ENCODE results near the gene GTPBP1. TPM values are rescaled to one million over a fixed set of nuclear protein-coding genes. Genes with fewer than 3 reads are reported as not detected.

GTPBP1 gene
- total and polyA plus RNA-seq, 2 of the 4 experiments (the other 2 are of a cell fraction): 12.4 to 29.5 TPM

DNA sequence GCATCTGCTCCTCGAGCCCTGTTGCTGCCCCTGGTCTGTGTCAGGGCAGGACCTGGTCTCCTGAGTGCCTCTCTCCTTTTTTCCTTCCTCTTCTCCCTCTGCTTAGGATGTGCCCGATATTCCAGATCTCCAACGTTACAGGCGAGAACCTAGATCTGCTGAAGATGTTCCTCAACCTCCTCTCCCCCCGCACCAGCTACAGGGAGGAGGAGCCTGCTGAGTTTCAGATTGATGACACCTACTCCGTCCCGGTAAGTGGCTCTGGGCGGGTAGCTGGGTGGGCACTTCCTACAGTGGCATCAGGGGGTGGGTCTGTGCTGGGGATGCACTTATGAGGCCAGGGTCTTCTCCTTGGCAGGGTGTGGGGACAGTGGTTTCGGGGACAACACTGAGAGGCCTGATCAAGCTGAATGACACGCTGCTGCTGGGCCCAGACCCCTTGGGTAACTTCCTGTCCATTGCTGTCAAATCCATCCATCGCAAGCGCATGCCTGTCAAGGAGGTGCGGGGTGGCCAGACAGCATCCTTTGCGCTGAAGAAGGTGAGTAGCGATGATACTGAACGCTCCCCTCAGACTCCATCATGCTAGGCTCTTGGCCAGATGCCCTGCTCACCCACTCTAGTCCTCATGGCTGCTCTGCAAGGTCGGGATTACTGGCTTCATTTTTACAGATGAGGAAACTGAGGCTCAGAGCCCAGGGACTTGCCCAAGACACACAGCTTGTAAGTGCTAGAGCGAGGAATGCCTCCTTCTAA is 20.3 kb downstream of the GTPBP1 start:
- Histone ChIP-seq H4K8ac (ENCODE audit: low read depth in 2 of 2, low read length in 2 of 2) (no peak overlapping the region), H3K4ac (ENCODE audit: low read depth, low read length) (no peak overlapping the region), H2BK20ac (ENCODE audit: low read depth, low read length) (no peak overlapping the region), H2BK5ac (ENCODE audit: low read depth, low read length, poor library complexity, severe bottlenecking) (no peak overlapping the region), H2AK5ac (ENCODE audit: low read depth, low read length) (no peak overlapping the region), H4K20me1 (ENCODE audit: insufficient read depth, low read length) (peaks cover 6% of the 10 kb centered on the region; the same call in 1 of the 2 replicates), H3K9me1 (ENCODE audit: insufficient read depth, low read length) (peaks cover 5% of the 10 kb centered on the region; the same call in 1 of the 2 replicates), H3K4me3 (ENCODE audit: insufficient read depth, low read depth, low read length) (no peak overlapping the region), H2AK9ac (replicated peaks; ENCODE audit: low read depth, low read length, poor library complexity) (no peak overlapping the region), H4K5ac (ENCODE audit: low read depth, low read length) (no peak overlapping the region), H3K14ac (replicated peaks; ENCODE audit: low read depth, low read length) (no peak overlapping the region), H3K23ac (ENCODE audit: low read depth, low read length) (no peak overlapping the region), H3K4me2 (ENCODE audit: low read depth, low read length) (no peak overlapping the region), H3K9ac (ENCODE audit: low read depth, low read length) (no peak overlapping the region), H3K27me3 (ENCODE audit: control insufficient read depth, insufficient read depth, low read length) (no peaks in the 10 kb centered on the region), H2AFZ (replicated peaks; ENCODE audit: low read length, poor library complexity) (no peak overlapping the region), H4K91ac (ENCODE audit: insufficient read depth, low read depth, low read length) (no peak overlapping the region), H3K9me3 (ENCODE audit: control insufficient read depth, insufficient read depth, low read length) (no peaks in the 10 kb centered on the region), H3K27ac (ENCODE audit: insufficient read depth, low read length) (no peak overlapping the region), H3K18ac (ENCODE audit: low read depth, low read length) (no peak overlapping the region), H3K79me1 (ENCODE audit: low read depth in 1 of 2, low read length in 2 of 2) (peaks cover 11 to 36% of the 10 kb centered on the region in 2 experiments; a peak in 3 of 4 replicates), H3K4me1 (ENCODE audit: control insufficient read depth, insufficient read depth, low read length) (no peaks in the 10 kb centered on the region), H3K56ac (ENCODE audit: extremely low read depth, insufficient read depth, low read length) (no peak overlapping the region), H3K36me3 (ENCODE audit: control insufficient read depth, insufficient read depth, low read length) (peaks cover 82% of the 10 kb centered on the region), H2BK120ac (ENCODE audit: low read depth, low read length) (no peak overlapping the region), H2BK15ac (ENCODE audit: low read depth, low read length) (no peak overlapping the region)
- ATAC-seq (ENCODE audit: low read depth): no peak
- TF ChIP-seq CEBPB (IDR thresholded peaks at IDR 0.05; ENCODE audit: low read depth, low read length) (no peak), RAD21 (IDR thresholded peaks at IDR 0.05; ENCODE audit: low read length) (no peak), RCOR1 (IDR thresholded peaks at IDR 0.05; ENCODE audit: insufficient replicate concordance, low read length) (no peak), POLR2A (IDR thresholded peaks at IDR 0.05; ENCODE audit: low read depth, low read length) (no peak), MAFK (IDR thresholded peaks at IDR 0.05; ENCODE audit: low read depth, low read length) (no peak), SMC3 (IDR thresholded peaks at IDR 0.05; ENCODE audit: low read depth, low read length) (no peak), NFE2L2 (IDR thresholded peaks at IDR 0.05; ENCODE audit: low read depth, low read length) (no peak), BHLHE40 (IDR thresholded peaks at IDR 0.05; ENCODE audit: low read depth, low read length) (no peak), MXI1 (IDR thresholded peaks at IDR 0.05; ENCODE audit: borderline replicate concordance, low read depth, low read length) (no peak), RFX5 (IDR thresholded peaks at IDR 0.05; ENCODE audit: low read depth, low read length) (no peak)
- TF ChIP-seq, protein P1, sequence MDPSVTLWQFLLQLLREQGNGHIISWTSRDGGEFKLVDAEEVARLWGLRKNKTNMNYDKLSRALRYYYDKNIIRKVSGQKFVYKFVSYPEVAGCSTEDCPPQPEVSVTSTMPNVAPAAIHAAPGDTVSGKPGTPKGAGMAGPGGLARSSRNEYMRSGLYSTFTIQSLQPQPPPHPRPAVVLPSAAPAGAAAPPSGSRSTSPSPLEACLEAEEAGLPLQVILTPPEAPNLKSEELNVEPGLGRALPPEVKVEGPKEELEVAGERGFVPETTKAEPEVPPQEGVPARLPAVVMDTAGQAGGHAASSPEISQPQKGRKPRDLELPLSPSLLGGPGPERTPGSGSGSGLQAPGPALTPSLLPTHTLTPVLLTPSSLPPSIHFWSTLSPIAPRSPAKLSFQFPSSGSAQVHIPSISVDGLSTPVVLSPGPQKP (IDR thresholded peaks at IDR 0.05; ENCODE audit: borderline replicate concordance, low read depth, low read length): no peak
- TF ChIP-seq, protein P2, sequence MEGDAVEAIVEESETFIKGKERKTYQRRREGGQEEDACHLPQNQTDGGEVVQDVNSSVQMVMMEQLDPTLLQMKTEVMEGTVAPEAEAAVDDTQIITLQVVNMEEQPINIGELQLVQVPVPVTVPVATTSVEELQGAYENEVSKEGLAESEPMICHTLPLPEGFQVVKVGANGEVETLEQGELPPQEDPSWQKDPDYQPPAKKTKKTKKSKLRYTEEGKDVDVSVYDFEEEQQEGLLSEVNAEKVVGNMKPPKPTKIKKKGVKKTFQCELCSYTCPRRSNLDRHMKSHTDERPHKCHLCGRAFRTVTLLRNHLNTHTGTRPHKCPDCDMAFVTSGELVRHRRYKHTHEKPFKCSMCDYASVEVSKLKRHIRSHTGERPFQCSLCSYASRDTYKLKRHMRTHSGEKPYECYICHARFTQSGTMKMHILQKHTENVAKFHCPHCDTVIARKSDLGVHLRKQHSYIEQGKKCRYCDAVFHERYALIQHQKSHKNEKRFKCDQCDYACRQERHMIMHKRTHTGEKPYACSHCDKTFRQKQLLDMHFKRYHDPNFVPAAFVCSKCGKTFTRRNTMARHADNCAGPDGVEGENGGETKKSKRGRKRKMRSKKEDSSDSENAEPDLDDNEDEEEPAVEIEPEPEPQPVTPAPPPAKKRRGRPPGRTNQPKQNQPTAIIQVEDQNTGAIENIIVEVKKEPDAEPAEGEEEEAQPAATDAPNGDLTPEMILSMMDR (conservative IDR thresholded peaks at IDR 0.05; ENCODE audit: low read depth, low read length): no peak
- dilution Hi-C loops (cut with HindIII; ENCODE audit: low sequenced_read_pairs, unreplicated experiment) (no loop called here), intact Hi-C loops (cut with micrococcal nuclease) (no loop called here), in situ Hi-C loops (cut with MboI; ENCODE audit: low sequenced_read_pairs) (no loop called here)
- POLR2A ChIA-PET (ENCODE audit: unreplicated experiment): no interaction called here
- DNase-seq: no peak
- no TSS peak for BruUV-seq (replicated peaks)
- 100% methylated on average over 4 of the region's 18 CpGs; no CpG with 5 or more reads in 1 of the 2 experiments for WGBS, 2 experiments (ENCODE audit: extremely low coverage in 2 of 2, insufficient read length in 1 of 2)
- CTCF ChIA-PET: interaction anchor here (2.2 kb wide), 1 partner anchor 8 kb away, joined by 11 read pairs; no protein-coding TSS in a partner anchor

All from IMR-90 (cell line).